D341Med (cell line): ENCODE data around the gene RNF157.
"Not testable (repeated sequence)": the region's sequence is repeated elsewhere in the genome, so short reads cannot be mapped to it uniquely, and the experiment has no call there.

Experiments
- DNase-seq: peaks from one replicate; pipeline ENCODE4 v3.0.0; 2012; ENCODE audit warnings: low spot score

The RNF157 gene

DNA sequence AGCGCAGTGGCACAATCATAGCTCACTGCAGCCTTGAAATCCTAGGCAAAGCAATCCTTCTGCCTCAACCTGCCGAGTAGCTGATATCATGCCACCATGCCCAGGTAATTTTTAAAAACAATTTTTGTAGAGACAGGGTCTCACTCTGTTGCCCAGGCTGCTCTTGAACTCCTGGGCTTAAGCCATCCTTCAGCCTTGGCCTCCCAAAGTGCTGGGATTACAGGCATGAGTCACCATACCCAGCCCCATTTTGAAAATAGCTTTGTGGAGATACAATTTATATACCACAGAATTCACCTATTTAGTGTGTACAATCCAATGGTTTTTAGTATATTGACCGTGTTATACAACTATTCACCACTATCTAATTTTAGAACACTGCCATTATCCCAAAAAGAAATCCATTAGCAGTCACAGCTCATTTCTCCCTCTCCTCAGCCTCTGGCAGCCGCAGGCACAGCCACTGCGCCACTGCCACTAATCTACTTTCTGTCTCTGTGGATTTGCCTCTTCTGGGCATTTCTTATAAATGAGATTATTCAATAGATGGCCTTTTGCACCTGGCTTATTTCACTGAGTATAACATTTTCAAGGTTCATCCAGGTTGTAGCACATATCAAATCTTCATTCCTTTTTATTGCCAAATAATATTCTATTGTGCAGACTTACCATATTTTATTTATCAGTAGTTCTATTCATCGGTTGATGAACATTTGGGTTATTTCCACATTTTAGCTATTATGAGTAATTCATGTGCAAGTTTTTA, 6.5 kb downstream of the RNF157 start:
- no peak for DNase-seq

GRCh38 chr17:76232342-76232741, 8.0 kb downstream of the RNF157 start:
- no peak for DNase-seq

GRCh38 chr17:76226749-76227148, 13.5 kb downstream of the RNF157 start:
- not testable (repeated sequence) for DNase-seq

GRCh38 chr17:76225373-76226086, 14.8 kb downstream of the RNF157 start:
- DNase-seq = not testable (repeated sequence)

DNA sequence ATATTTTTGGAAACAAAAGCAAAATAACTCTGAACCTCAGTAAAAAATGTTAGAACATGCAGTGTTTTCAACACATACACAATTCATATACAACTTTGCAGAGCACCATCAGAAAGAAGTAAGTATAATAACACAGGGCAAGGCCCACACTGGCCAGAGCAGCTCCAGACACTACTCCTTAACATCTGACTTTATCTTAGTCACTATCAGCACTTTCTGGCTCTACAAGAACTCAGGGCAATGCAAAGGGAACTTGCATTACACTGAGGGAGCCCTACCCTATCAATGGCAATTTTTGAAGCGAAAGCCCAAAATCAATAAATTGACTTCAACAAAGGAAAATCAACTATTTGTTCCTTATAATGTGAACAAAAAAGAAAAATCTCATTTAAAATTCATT, 16.5 kb downstream of the RNF157 start:
- no peak for DNase-seq

DNA sequence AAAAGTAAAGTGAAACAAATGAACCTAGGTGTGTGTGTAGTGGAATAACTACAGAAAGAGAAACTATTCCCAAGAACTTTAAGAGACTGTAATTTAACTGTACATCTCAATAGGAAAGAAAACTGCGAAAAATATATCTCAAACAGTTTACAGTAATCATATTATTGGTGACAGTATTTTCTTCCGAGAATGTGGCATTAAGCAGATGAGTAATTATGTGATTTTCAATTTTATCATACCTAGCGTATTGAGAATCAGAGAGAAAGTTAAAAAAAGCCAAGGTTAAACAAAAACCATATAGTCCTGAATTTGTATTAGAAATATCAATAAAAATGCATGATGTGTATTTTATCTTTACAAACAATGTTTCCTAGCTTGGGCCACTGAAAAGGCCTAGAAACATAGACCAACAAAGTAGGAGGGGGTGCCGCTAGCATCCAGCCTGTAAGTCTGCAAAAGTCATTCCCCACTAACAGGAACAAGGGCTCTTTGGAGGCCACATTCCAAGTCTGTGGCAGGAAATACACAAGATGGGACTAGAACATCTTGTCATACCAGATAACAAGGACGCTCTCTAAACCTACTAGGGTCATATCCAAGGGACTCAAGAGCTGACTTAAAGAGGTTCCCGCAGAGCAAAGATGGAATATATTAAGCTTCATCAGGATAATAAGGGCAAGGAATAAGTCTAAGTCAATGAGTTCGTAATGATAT, 20.5 kb downstream of the RNF157 start:
- DNase-seq = no peak

- DNase-seq = no peak
Observed at GRCh38 chr17:76217081-76217480, 23.2 kb downstream of the RNF157 start.

GRCh38 chr17:76213491-76213890, 26.8 kb downstream of the RNF157 start:
- no peak for DNase-seq

- no peak for DNase-seq
Observed at GRCh38 chr17:76208120-76208519, 32.2 kb downstream of the RNF157 start.

- DNase-seq = no peak
Observed at GRCh38 chr17:76207275-76208059, 32.8 kb downstream of the RNF157 start.

DNA sequence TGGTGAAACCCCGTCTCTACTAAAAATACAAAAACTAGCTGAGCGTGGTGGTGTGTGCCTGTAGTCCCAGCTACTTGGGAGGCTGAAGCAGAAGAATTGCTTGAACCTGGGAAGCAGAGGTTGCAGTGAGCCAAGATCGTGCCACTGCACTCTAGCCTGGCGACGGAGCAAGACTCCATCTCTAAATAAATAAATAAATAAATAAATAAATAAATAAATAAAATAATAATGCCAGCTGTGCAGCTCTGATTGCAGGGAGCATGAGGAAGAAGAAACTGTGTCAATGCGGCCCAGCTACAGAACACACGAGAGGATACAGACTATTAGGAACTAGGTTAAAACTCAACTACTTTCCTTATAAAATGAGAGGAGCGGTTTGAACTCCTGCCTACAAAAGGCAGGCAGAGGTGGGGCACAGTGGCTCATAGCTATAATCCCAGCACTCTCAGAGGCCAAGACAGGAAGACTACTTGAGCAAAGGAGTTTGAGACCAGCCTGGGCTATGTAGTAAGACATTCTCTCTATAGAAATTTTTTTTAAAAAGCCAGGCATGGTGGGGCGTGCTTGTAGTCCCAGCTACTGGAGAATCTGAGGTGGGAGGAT, 34.6 kb downstream of the RNF157 start:
- not testable (repeated sequence) for DNase-seq

GRCh38 chr17:76204277-76204676, 36.0 kb downstream of the RNF157 start:
- no peak for DNase-seq

GRCh38 chr17:76200354-76200753, 39.9 kb downstream of the RNF157 start:
- DNase-seq = no peak

GRCh38 chr17:76199469-76199868, 40.8 kb downstream of the RNF157 start:
- DNase-seq = no peak

GRCh38 chr17:76198702-76199101, 41.6 kb downstream of the RNF157 start:
- DNase-seq = no peak

DNA sequence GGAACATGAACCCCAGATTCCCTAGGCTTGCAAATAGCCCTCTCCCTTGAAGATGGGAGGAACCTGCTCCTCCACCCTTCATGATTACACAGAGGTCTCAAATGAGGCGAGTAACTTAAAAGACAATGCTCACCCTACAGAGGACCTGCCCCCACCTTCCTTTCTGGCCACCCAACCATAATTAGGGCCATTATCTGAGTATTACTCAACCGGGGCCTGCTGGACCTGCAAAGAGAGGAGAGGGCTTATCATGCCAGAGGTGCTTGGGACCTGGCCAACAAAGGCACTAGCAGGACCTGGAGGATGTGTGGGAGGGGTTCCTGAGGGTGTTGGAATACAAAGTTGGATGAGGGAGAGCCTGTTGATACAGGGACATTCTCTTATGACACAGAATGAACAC, 42.4 kb downstream of the RNF157 start:
- no peak for DNase-seq

GRCh38 chr17:76196675-76197074, 43.6 kb downstream of the RNF157 start:
- no peak for DNase-seq

GRCh38 chr17:76195281-76196096, 44.8 kb downstream of the RNF157 start:
- no peak for DNase-seq

DNA sequence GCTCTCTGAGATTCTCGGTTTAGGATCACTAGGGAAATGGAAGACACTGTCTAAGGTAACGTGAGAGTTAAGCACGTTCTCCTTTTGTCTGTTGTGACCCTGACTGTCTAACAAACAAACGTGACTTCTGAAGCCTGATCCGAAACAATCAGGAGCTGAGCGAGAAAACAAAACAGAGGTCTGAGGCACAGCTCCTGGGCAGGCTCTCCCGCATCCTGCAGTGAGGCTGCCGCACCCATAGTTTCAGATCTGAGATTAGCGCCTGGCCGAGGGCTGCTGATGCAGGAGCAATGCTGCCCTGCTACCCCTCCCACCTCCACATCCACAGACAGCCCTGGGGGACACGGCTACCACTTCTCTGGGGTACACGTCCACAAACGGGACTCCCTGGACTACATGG, 46.7 kb downstream of the RNF157 start:
- no peak for DNase-seq

DNA sequence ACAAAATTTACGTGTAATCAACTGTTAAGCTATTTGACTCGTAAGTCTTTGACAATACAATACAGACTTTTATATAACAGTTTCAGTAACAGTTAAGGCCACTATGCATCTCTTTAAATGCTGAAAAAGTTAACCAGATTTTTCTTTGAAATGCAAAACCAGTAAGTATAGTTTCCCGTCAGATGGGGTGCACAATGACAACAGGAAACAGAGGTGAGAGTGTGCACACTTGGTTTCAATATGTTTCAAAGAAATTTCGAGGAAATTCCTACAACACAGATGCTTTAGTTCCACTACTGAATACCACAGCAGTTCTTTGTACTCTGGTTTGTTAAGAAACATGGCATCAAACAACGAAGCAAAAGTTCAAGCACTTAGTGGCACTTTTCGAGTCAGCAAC, 48.4 kb downstream of the RNF157 start:
- DNase-seq = no peak

- DNase-seq = no peak
Observed at GRCh38 chr17:76189741-76190140, 50.6 kb downstream of the RNF157 start.
